Stomach (tissue), 4 donors: ENCODE measurements around the gene GALNS.

Source experiments
- CTCF ChIP-seq, 7 experiments: fragments of 450-650 bp in 4 of 7; fragments of 200-600 bp in 3 of 7; sonication (generic) in 3 of 7; IDR thresholded peaks; one replicate each; pipeline ENCODE4 v1.5.1; 2016 to 2019; ENCODE audit warnings: antibody characterized with exemption in 7 of 7, control low read depth in 2 of 7, mild to moderate bottlenecking in 1 of 7
- EP300 ChIP-seq: sonication (generic); formaldehyde crosslinking; IDR thresholded peaks from one replicate; pipeline ENCODE4 v1.6.1; 2017; ENCODE audit warnings: antibody characterized with exemption
- POLR2A ChIP-seq, 4 donors: fragments of 450-650 bp; IDR thresholded peaks; one replicate each; pipeline ENCODE4 v1.6.1; 2016; ENCODE audit warnings: antibody characterized with exemption in 4 of 4, control low read depth in 2 of 4, mild to moderate bottlenecking in 1 of 4, moderate library complexity in 1 of 4
- POLR2AphosphoS5 ChIP-seq, 3 donors: sonication (generic); formaldehyde crosslinking; IDR thresholded peaks; one replicate each; pipeline ENCODE4 v1.6.1; 2016; ENCODE audit warnings: antibody characterized with exemption in 3 of 3

- TF ChIP-seq CTCF (IDR thresholded peaks at IDR 0.05) (no peak), POLR2A (IDR thresholded peaks at IDR 0.05) (no peak), EP300 (no peak), POLR2AphosphoS5 (IDR thresholded peaks at IDR 0.05) (no peak)
Observed at GRCh38 chr16:88827727-88828126, 29.0 kb downstream of the GALNS start.
